B cell (primary cell): ENCODE data around the gene OR2T29. TPM values are rescaled to one million over a fixed set of nuclear protein-coding genes. Genes with fewer than 3 reads are reported as not detected.
"Not testable (repeated sequence)": the region's sequence is repeated elsewhere in the genome, so short reads cannot be mapped to it uniquely, and the experiment has no call there.

Experiments used
- ATAC-seq: fragments of 200-7000 bp; cut with Tn5 transposase; one replicate; pipeline ENCODE4 v1.10.0; 2021; ENCODE audit warnings: low read depth, mild to moderate bottlenecking, moderate number of reproducible peaks, moderate library complexity
- CTCF ChIA-PET: fragments of 350-600 bp; sonication (Branson Sonifier 250); formaldehyde crosslinking; loops from one replicate; lab custom pipeline; 2021; ENCODE audit warnings: antibody characterized with exemption, inconsistent platforms; lab: Charles Lee
- POLR2A ChIA-PET: fragments of 350-600 bp; sonication (Branson Sonifier 250); formaldehyde crosslinking; loops from one replicate; lab custom pipeline; 2021; ENCODE audit warnings: antibody characterized with exemption; lab: Charles Lee
- DNase-seq: peaks from one replicate; pipeline ENCODE4 v3.0.0; 2013
- H2AFZ ChIP-seq: 2 replicates; pipeline ENCODE4 v1.6.1; 2012; ENCODE audit warnings: mild to moderate bottlenecking, low read depth, low read length; ENCODE audit not compliant: insufficient read depth, poor library complexity, severe bottlenecking
- H3K27ac ChIP-seq, 2 donors: 1 replicate in 1 of 2; 2 replicates in 1 of 2; pipeline ENCODE4 v1.5.1; 2012 to 2013; ENCODE audit warnings: low read length in 2 of 2, mild to moderate bottlenecking in 2 of 2, moderate library complexity in 1 of 2
- H3K27me3 ChIP-seq, 4 experiments: fragments of 200-600 bp in 1 of 4; sonication (generic) in 1 of 4; replicated peaks in 1 of 4; 1 replicate in 2 of 4; 2 replicates in 2 of 4; pipeline versions ENCODE4 v1.6.1 to v1.7.0; 2013 to 2016; ENCODE audit warnings: low read length in 3 of 4, mild to moderate bottlenecking in 2 of 4, mixed read lengths in 1 of 4, moderate library complexity in 1 of 4; ENCODE audit not compliant: insufficient read depth in 4 of 4, control insufficient read depth in 3 of 4; ENCODE audit errors: control extremely low read depth in 1 of 4
- H3K36me3 ChIP-seq, 2 experiments: replicated peaks in 1 of 2; 1 replicate in 1 of 2; 2 replicates in 1 of 2; pipeline versions ENCODE4 v1.6.1 to v1.7.1; 2013; ENCODE audit warnings: low read length in 1 of 2; ENCODE audit not compliant: insufficient read depth in 2 of 2, control insufficient read depth in 1 of 2; ENCODE audit errors: control extremely low read depth in 1 of 2, extremely low read depth in 1 of 2
- H3K4me1 ChIP-seq, 2 donors: fragments of 200-600 bp in 1 of 2; sonication (generic) in 1 of 2; 1 replicate in 1 of 2; 2 replicates in 1 of 2; pipeline versions ENCODE4 v1.5.1 to v1.6.1; 2013 to 2017; ENCODE audit warnings: low read length in 2 of 2; ENCODE audit not compliant: control insufficient read depth in 2 of 2, insufficient read depth in 2 of 2
- H3K4me2 ChIP-seq: replicated peaks from 2 replicates; pipeline ENCODE3; 2012; ENCODE audit warnings: mild to moderate bottlenecking, low read depth, low read length; ENCODE audit not compliant: poor library complexity, severe bottlenecking
- H3K4me3 ChIP-seq, 5 experiments: fragments of 200-600 bp in 1 of 5; sonication (generic) in 1 of 5; 1 replicate in 3 of 5; 2 replicates in 2 of 5; pipeline versions ENCODE4 v1.5.1 to v1.7.0; 2011 to 2016; ENCODE audit warnings: low read length in 4 of 5, mild to moderate bottlenecking in 4 of 5, low read depth in 2 of 5, control low read depth in 1 of 5, moderate library complexity in 1 of 5; ENCODE audit not compliant: insufficient read depth in 1 of 5; ENCODE audit errors: control extremely low read depth in 1 of 5, extremely low read depth in 1 of 5
- H3K79me2 ChIP-seq: fragments of 200-600 bp; sonication (generic); one replicate; pipeline ENCODE4 v1.6.0; 2016; ENCODE audit warnings: low read length; ENCODE audit not compliant: control insufficient read depth, insufficient read depth
- H3K9ac ChIP-seq: fragments of 200-600 bp; sonication (generic); 2 replicates; pipeline ENCODE4 v1.6.1; 2017; ENCODE audit warnings: mild to moderate bottlenecking, low read length, moderate library complexity
- H3K9me3 ChIP-seq, 3 donors: one replicate each; pipeline versions ENCODE4 v1.6.1 to v1.7.1; 2013; ENCODE audit warnings: low read length in 2 of 3; ENCODE audit not compliant: control insufficient read depth in 2 of 3, insufficient read depth in 1 of 3; ENCODE audit errors: control extremely low read depth in 1 of 3
- H4K20me1 ChIP-seq: 2 replicates; pipeline ENCODE4 v1.6.0; 2012; ENCODE audit warnings: mild to moderate bottlenecking, low read length; ENCODE audit not compliant: insufficient read depth, control insufficient read depth, poor library complexity, severe bottlenecking
- H3K27ac Mint-ChIP-seq: one replicate; pipeline ENCODE4 v1.8.0; 2021; ENCODE audit warnings: mixed read lengths
- H3K27me3 Mint-ChIP-seq: one replicate; pipeline ENCODE4 v1.8.0; 2021; ENCODE audit warnings: mixed read lengths
- H3K4me1 Mint-ChIP-seq: one replicate; pipeline ENCODE4 v1.8.0; 2021; ENCODE audit warnings: mixed read lengths
- H3K4me3 Mint-ChIP-seq: one replicate; pipeline ENCODE4 v1.8.0; 2021; ENCODE audit warnings: mixed read lengths
- H3K9me3 Mint-ChIP-seq: one replicate; pipeline ENCODE4 v1.8.0; 2022; ENCODE audit warnings: mixed read lengths; ENCODE audit not compliant: insufficient read depth
- EZH2 ChIP-seq: IDR thresholded peaks from 2 replicates; pipeline ENCODE4 v1.6.1; 2012; ENCODE audit warnings: borderline replicate concordance, low read depth, mild to moderate bottlenecking, moderate library complexity, low read length; ENCODE audit not compliant: insufficient read depth, poor library complexity, severe bottlenecking
- WGBS: methylation state at CpG from one replicate; pipeline ENCODE4 v1.1.5; 2013; ENCODE audit warnings: missing lambda C conversion rate; ENCODE audit not compliant: insufficient coverage; 5-methylcytosine and 5-hydroxymethylcytosine counted together
- intact Hi-C: fragments of 100-400 bp; cut with micrococcal nuclease; formaldehyde crosslinking; loops from one replicate; pipeline ENCODE4 v1.10.0; 2022
- polyA minus RNA-seq: library from RNA; depleted of rRNA, polyadenylated mRNA; stranded (reverse); fragments of >200 nt; gene quantifications from 2 replicates; pipeline ENCODE4 v1.2.3, GENCODE V29; 2012
- polyA plus RNA-seq: library from polyadenylated mRNA; depleted of rRNA; stranded (reverse); fragments of >200 nt; gene quantifications from 2 replicates; pipeline ENCODE4 v1.2.3, GENCODE V29; 2012
- total RNA-seq, 2 donors: library from RNA; stranded (reverse); fragments of 120-200 nt in 1 of 2; gene quantifications; 1 replicate in 1 of 2; 2 replicates in 1 of 2; pipeline versions ENCODE4 v1.2.3 to v1.2.4, GENCODE V29; 2013 to 2022
- TF ChIP-seq, protein P1 (sequence below): fragments of 200-600 bp; IDR thresholded peaks from one replicate; pipeline ENCODE4 v1.8.0; 2022; ENCODE audit warnings: antibody characterized with exemption, mild to moderate bottlenecking

The OR2T29 gene
- total RNA-seq (1.9 and 3.1 TPM in 2 replicates), polyA plus RNA-seq (0.40 TPM in 1 of 2 replicates, not detected in the other), polyA minus RNA-seq (1.2 and 3.4 TPM in 2 replicates)
- 0.77 TPM for total RNA-seq (2013)

- H3K4me1 ChIP-seq, DNase-seq, H3K27me3 ChIP-seq, H3K9me3 Mint-ChIP-seq, H3K4me3 Mint-ChIP-seq, H3K27ac ChIP-seq, H3K4me3 ChIP-seq, H3K27me3 Mint-ChIP-seq, H3K27ac Mint-ChIP-seq, POLR2A ChIA-PET, H3K36me3 ChIP-seq, H3K9ac ChIP-seq, H3K79me2 ChIP-seq, CTCF ChIA-PET, H3K4me1 Mint-ChIP-seq, intact Hi-C loops, ATAC-seq, H2AFZ ChIP-seq, H3K4me2 ChIP-seq, H3K9me3 ChIP-seq, H4K20me1 ChIP-seq: not testable (repeated sequence)
- no CpG with 5 or more reads among the region's 3 CpGs for WGBS
Observed at GRCh38 chr1:248562672-248563071, at the start of gene OR2T29. OR2T29 (minus strand) TSS chr1:248562772; CDS start chr1:248559491, 3,281 bp downstream.

DNA sequence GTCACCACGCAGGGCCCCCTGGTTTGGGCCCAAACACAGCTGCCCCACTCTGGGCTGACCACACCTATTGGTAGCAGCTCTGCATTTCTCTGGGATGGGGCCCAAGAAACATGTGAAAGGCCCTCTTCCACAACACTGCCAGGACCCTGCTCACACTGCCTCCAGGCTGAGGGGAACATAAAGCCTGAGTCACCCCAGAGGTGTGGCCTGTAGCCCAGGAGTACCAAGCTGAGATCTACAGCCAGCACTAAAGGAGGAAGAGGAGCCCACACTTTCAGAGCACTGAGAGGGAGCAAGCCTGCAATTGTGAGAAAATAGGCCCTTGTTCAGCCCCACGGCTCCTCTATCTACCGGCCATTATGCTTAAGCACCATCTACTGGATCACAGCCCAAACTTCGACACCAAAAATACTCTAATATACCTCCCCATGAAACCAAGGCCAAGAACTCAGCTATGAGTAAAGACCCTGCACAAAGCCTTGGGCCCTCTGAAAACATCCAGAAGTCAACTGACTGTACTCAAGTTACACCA, 49.4 kb upstream of the OR2T29 start:
- 93% methylated on average over 4 of the region's 4 CpGs for WGBS
- DNase-seq (no peak), ATAC-seq (no peak)
- Histone ChIP-seq H3K36me3 (no peaks in the 10 kb centered on the region), H3K79me2 (peaks cover 4% of the 10 kb centered on the region), H2AFZ (no peak overlapping the region), H3K9ac (no peak overlapping the region), H3K27me3 (no peaks in the 10 kb centered on the region), H3K27ac (no peak overlapping the region), H4K20me1 (no peaks in the 10 kb centered on the region), H3K4me3 (no peak overlapping the region), H3K4me2 (no peak overlapping the region), H3K9me3 (no peaks in the 10 kb centered on the region), H3K4me1 (no peaks in the 10 kb centered on the region)
- ChIA-PET CTCF (interaction anchor here (0.9 to 15.1 kb wide), 2 partner anchors 19 to 194 kb away, joined by 3 to 315 read pairs; no protein-coding TSS in a partner anchor), POLR2A (no interaction called here)
- Mint-ChIP-seq H3K9me3 (no peaks in the 10 kb centered on the region), H3K4me3 (no peak overlapping the region), H3K27ac (no peak overlapping the region), H3K27me3 (no peaks in the 10 kb centered on the region), H3K4me1 (no peaks in the 10 kb centered on the region)
- TF ChIP-seq, protein P1, sequence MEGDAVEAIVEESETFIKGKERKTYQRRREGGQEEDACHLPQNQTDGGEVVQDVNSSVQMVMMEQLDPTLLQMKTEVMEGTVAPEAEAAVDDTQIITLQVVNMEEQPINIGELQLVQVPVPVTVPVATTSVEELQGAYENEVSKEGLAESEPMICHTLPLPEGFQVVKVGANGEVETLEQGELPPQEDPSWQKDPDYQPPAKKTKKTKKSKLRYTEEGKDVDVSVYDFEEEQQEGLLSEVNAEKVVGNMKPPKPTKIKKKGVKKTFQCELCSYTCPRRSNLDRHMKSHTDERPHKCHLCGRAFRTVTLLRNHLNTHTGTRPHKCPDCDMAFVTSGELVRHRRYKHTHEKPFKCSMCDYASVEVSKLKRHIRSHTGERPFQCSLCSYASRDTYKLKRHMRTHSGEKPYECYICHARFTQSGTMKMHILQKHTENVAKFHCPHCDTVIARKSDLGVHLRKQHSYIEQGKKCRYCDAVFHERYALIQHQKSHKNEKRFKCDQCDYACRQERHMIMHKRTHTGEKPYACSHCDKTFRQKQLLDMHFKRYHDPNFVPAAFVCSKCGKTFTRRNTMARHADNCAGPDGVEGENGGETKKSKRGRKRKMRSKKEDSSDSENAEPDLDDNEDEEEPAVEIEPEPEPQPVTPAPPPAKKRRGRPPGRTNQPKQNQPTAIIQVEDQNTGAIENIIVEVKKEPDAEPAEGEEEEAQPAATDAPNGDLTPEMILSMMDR, result no peak
- TF ChIP-seq EZH2, result no peak
- intact Hi-C loops, result loop anchor here (10.0 kb wide), 1 partner anchor 367 kb away; no protein-coding TSS in a partner anchor
